DND-41 (cell line): ENCODE results near the gene OPCML.

Source experiments
- ATAC-seq: fragments of 200-7000 bp; cut with Tn5 transposase; 3 replicates; pipeline ENCODE4 v1.9.1; 2021; ENCODE audit warnings: low read depth; ENCODE audit not compliant: insufficient read depth
- DNase-seq: peaks from one replicate; pipeline ENCODE4 v3.0.0-alpha.2; 2020
- H2AFZ ChIP-seq: 2 replicates; pipeline ENCODE4 v1.6.0; 2012; ENCODE audit warnings: low read depth, low read length
- H3K27ac ChIP-seq: 2 replicates; pipeline ENCODE4 v1.5.1; 2012; ENCODE audit warnings: low read length, inconsistent platforms
- H3K27me3 ChIP-seq: fragments of 200-600 bp; sonication (generic); 2 replicates; pipeline ENCODE4 v1.6.0; 2012; ENCODE audit warnings: low read length, mild to moderate bottlenecking, inconsistent platforms; ENCODE audit not compliant: insufficient read depth, poor library complexity
- H3K36me3 ChIP-seq: 2 replicates; pipeline ENCODE4 v1.5.1; 2012; ENCODE audit warnings: low read length, inconsistent platforms; ENCODE audit not compliant: insufficient read depth
- H3K4me1 ChIP-seq: 2 replicates; pipeline ENCODE4 v1.5.1; 2012; ENCODE audit warnings: mild to moderate bottlenecking, low read length; ENCODE audit not compliant: insufficient read depth
- H3K4me2 ChIP-seq: 2 replicates; pipeline ENCODE4 v1.6.0; 2012; ENCODE audit warnings: mild to moderate bottlenecking, moderate library complexity, low read length, inconsistent platforms; ENCODE audit not compliant: insufficient read depth
- H3K4me3 ChIP-seq, 2 experiments: fragments of 200-600 bp in 1 of 2; shearing (Covaris generic) in 1 of 2; 2 replicates each; pipeline ENCODE4 v1.5.1; 2012 to 2016; ENCODE audit warnings: inconsistent platforms in 2 of 2, low read length in 2 of 2, mild to moderate bottlenecking in 2 of 2, low read depth in 1 of 2, moderate library complexity in 1 of 2
- H3K79me2 ChIP-seq: 2 replicates; pipeline ENCODE4 v1.6.0; 2012; ENCODE audit warnings: low read length, inconsistent platforms; ENCODE audit not compliant: insufficient read depth
- H3K9ac ChIP-seq: 2 replicates; pipeline ENCODE4 v1.6.0; 2012; ENCODE audit warnings: low read depth, mild to moderate bottlenecking, inconsistent platforms, low read length, moderate library complexity
- H3K9me3 ChIP-seq: 2 replicates; pipeline ENCODE4 v1.5.1; 2012; ENCODE audit warnings: low read length, moderate library complexity, mild to moderate bottlenecking, inconsistent platforms; ENCODE audit not compliant: insufficient read depth, severe bottlenecking
- H4K20me1 ChIP-seq: 2 replicates; pipeline ENCODE4 v1.6.0; 2012; ENCODE audit warnings: low read length; ENCODE audit not compliant: insufficient read depth
- CTCF ChIP-seq: IDR thresholded peaks from 2 replicates; pipeline ENCODE4 v1.5.1; 2012; ENCODE audit warnings: borderline replicate concordance, low read length, moderate library complexity, mild to moderate bottlenecking; ENCODE audit not compliant: poor library complexity, severe bottlenecking; ENCODE audit errors: extremely low read depth
- EZH2 ChIP-seq: IDR thresholded peaks from 3 replicates; pipeline ENCODE4 v1.6.1; 2012; ENCODE audit warnings: borderline replicate concordance, low read depth, mild to moderate bottlenecking, moderate library complexity, low read length, inconsistent platforms; ENCODE audit not compliant: severe bottlenecking

Gene OPCML

DNA sequence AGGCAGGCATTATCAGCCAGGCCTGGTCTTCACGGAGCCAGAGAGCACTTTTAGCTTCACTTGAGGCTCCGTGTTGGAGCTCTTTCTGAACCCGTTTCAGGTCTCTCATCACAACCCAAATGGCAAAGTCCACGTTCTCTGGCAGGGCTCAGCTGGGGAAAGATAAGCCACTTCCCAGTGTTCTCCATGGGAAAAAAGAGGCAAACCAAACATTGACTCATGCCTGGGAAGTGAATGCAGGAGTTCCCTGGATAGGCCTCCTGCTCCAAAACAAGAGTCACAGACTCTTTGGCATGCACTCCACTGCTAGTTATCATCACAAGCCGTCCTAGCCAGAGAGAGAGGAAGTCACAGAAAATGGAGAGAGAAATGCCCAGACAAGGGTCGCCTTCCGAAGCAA lies 11.6 kb downstream of the OPCML start:
- Histone ChIP-seq H3K27ac (no peak overlapping the region), H3K9me3 (no peaks in the 10 kb centered on the region), H3K4me3 (no peak overlapping the region), H3K36me3 (no peaks in the 10 kb centered on the region), H4K20me1 (no peaks in the 10 kb centered on the region), H3K79me2 (no peaks in the 10 kb centered on the region), H3K4me1 (no peaks in the 10 kb centered on the region), H2AFZ (no peak overlapping the region), H3K4me2 (no peak overlapping the region), H3K27me3 (no peaks in the 10 kb centered on the region), H3K9ac (no peak overlapping the region)
- no peak for TF ChIP-seq CTCF
- TF ChIP-seq EZH2, result no peak
- ATAC-seq, result no peak
- DNase-seq, result no peak

- no peaks in the 10 kb centered on the region for H3K36me3 ChIP-seq
- no peaks in the 10 kb centered on the region for H3K79me2 ChIP-seq
- no peak overlapping the region for H3K27ac ChIP-seq
- H2AFZ ChIP-seq, result no peak overlapping the region
- H3K4me2 ChIP-seq, result no peak overlapping the region
- no peak overlapping the region for H3K4me3 ChIP-seq
- no peaks in the 10 kb centered on the region for H4K20me1 ChIP-seq
- H3K27me3 ChIP-seq, result no peaks in the 10 kb centered on the region
- no peak for TF ChIP-seq EZH2
- TF ChIP-seq CTCF, result no peak
- H3K4me1 ChIP-seq, result no peaks in the 10 kb centered on the region
- no peaks in the 10 kb centered on the region for H3K9me3 ChIP-seq
- DNase-seq, result no peak
- ATAC-seq, result no peak
- H3K9ac ChIP-seq, result no peak overlapping the region
These were observed 12.7 kb downstream of the OPCML start for GRCh38 chr11:133519560-133519959.

DNA sequence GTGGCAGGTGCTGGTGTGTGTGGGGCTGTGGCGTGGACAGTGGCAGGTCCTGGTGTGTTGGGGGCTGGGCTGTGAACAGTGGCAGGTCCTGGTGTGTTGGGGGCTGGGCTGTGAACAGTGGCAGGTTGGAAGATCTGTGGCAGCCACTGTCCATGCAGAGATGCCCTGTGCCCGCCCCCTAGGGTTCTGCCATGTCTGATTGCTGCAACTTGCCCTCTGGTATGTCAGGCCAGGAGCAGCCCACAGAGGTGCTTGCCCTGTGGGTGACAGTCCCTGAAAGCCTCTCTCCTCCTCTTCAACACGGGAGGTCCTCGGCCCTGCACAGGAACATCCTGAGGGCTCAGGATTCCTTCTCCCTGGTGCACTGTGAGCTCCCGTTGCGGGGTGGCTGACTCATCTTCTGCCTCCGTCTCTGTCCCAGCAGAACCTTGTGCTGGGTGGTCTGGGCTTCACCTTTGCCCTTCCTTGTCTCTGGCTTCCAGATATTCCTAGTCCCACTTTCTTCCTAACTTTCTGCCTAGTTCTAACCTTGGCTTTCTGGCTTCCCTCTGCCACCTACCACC lies 13.5 kb downstream of the OPCML start:
- H4K20me1 ChIP-seq, result no peaks in the 10 kb centered on the region
- TF ChIP-seq CTCF, result no peak
- H2AFZ ChIP-seq, result no peak overlapping the region
- no peak overlapping the region for H3K4me3 ChIP-seq
- DNase-seq (no peak), ATAC-seq (no peak)
- H3K27ac ChIP-seq, result no peak overlapping the region
- H3K9ac ChIP-seq, result no peak overlapping the region
- H3K9me3 ChIP-seq, result no peaks in the 10 kb centered on the region
- no peak overlapping the region for H3K4me2 ChIP-seq
- H3K36me3 ChIP-seq, result no peaks in the 10 kb centered on the region
- H3K79me2 ChIP-seq, result no peaks in the 10 kb centered on the region
- H3K4me1 ChIP-seq, result no peaks in the 10 kb centered on the region
- H3K27me3 ChIP-seq, result peaks cover 5% of the 10 kb centered on the region

GRCh38 chr11:133516845-133517244 lies 15.5 kb downstream of the OPCML start:
- Histone ChIP-seq H3K27me3 (peaks cover 15% of the 10 kb centered on the region), H3K9ac (no peak overlapping the region), H3K79me2 (no peaks in the 10 kb centered on the region), H3K4me2 (no peak overlapping the region), H3K4me3 (no peak overlapping the region), H2AFZ (no peak overlapping the region), H3K27ac (no peak overlapping the region), H3K9me3 (no peaks in the 10 kb centered on the region), H4K20me1 (no peaks in the 10 kb centered on the region), H3K4me1 (no peaks in the 10 kb centered on the region), H3K36me3 (no peaks in the 10 kb centered on the region)
- TF ChIP-seq CTCF (no peak), EZH2 (no peak)
- no peak for ATAC-seq
- no peak for DNase-seq
